Hippocampal formation (tissue), 2 donors: ENCODE measurements around the gene LNX1.

ENCODE experiments used
- DNase-seq, 2 donors: peaks; one replicate each; lab custom pipeline; 2025; lab: John Stamatoyannopoulos, UW

LNX1 gene

GRCh38 chr4:53572600-53572994 lies 18.7 kb downstream of the LNX1 start:
- no peak for DNase-seq

GRCh38 chr4:53571936-53572599 lies 19.2 kb downstream of the LNX1 start:
- DNase-seq, result no peak

- peak in 1 of 2 donors; percentile 3 for DNase-seq
Observed at GRCh38 chr4:53563824-53564223, 27.5 kb downstream of the LNX1 start.

GRCh38 chr4:53562409-53562808 lies 28.9 kb downstream of the LNX1 start:
- no peak for DNase-seq

GRCh38 chr4:53559021-53559620 lies 32.2 kb downstream of the LNX1 start:
- no peak for DNase-seq

GRCh38 chr4:53558065-53558801 lies 33.1 kb downstream of the LNX1 start:
- peak in 1 of 2 donors; percentile 56 for DNase-seq

- no peak for DNase-seq
Observed at GRCh38 chr4:53557669-53558064, 33.6 kb downstream of the LNX1 start.

GRCh38 chr4:53556651-53557050 lies 34.6 kb downstream of the LNX1 start:
- no peak for DNase-seq

- DNase-seq, result no peak
Observed at GRCh38 chr4:53553486-53554210, 37.6 kb downstream of the LNX1 start.

- DNase-seq, result no peak
Observed at GRCh38 chr4:53552711-53553110, 38.6 kb downstream of the LNX1 start.

- no peak for DNase-seq
Observed at GRCh38 chr4:53551958-53552357, 39.3 kb downstream of the LNX1 start.

GRCh38 chr4:53551281-53551864 lies 39.9 kb downstream of the LNX1 start:
- no peak for DNase-seq

- no peak for DNase-seq
Observed at GRCh38 chr4:53548662-53549061, 42.6 kb downstream of the LNX1 start.

GRCh38 chr4:53547983-53548382 lies 43.3 kb downstream of the LNX1 start:
- no peak for DNase-seq

- DNase-seq, result no peak
Observed at GRCh38 chr4:53545942-53546581, 45.2 kb downstream of the LNX1 start.

GRCh38 chr4:53545273-53545672 lies 46.0 kb downstream of the LNX1 start:
- DNase-seq, result no peak

GRCh38 chr4:53543561-53543960 lies 47.7 kb downstream of the LNX1 start:
- no peak for DNase-seq

GRCh38 chr4:53541577-53542206 lies 49.6 kb downstream of the LNX1 start:
- DNase-seq, result peak in 1 of 2 donors; percentile 11

GRCh38 chr4:53538756-53539155 lies 52.5 kb downstream of the LNX1 start:
- DNase-seq, result no peak

GRCh38 chr4:53537606-53538005 lies 53.7 kb downstream of the LNX1 start:
- no peak for DNase-seq

GRCh38 chr4:53536328-53536727 lies 55.0 kb downstream of the LNX1 start:
- DNase-seq, result no peak
